Body of pancreas (tissue), 4 donors: ENCODE data around the gene HNRNPAB. TPM values are rescaled to one million over a fixed set of nuclear protein-coding genes. Genes with fewer than 3 reads are reported as not detected.

Experiments
- ATAC-seq: fragments of 150-250 bp; one replicate; pipeline ENCODE4 v1.9.1; 2016
- DNase-seq, 4 donors: peaks; one replicate each; pipeline ENCODE4 v3.0.0-alpha.2; 2019
- H3K27ac ChIP-seq, 4 donors: fragments of 200-600 bp; sonication (generic); 1 replicate in 3 of 4; 2 replicates in 1 of 4; pipeline versions ENCODE4 v1.5.1 to v1.6.1; 2016 to 2019; ENCODE audit warnings: mild to moderate bottlenecking in 1 of 4, mixed read lengths in 1 of 4, moderate library complexity in 1 of 4
- H3K27me3 ChIP-seq, 2 donors: fragments of 200-600 bp; sonication (generic); one replicate each; pipeline ENCODE4 v1.6.0; 2016; ENCODE audit warnings: mild to moderate bottlenecking in 1 of 2
- H3K36me3 ChIP-seq, 2 donors: fragments of 200-600 bp; sonication (generic); replicated peaks in 1 of 2; 2 replicates each; pipeline ENCODE4 v1.5.1; 2016; ENCODE audit warnings: low read depth in 2 of 2; ENCODE audit not compliant: insufficient read depth in 1 of 2
- H3K4me1 ChIP-seq: fragments of 200-600 bp; sonication (generic); one replicate; pipeline ENCODE4 v1.6.0; 2016
- H3K4me3 ChIP-seq, 2 donors: fragments of 200-600 bp; sonication (generic); 1 replicate in 1 of 2; 2 replicates in 1 of 2; pipeline ENCODE4 v1.5.1; 2016 to 2019
- H3K9me3 ChIP-seq, 3 donors: fragments of 200-600 bp; sonication (generic); 1 replicate in 2 of 3; 2 replicates in 1 of 3; pipeline ENCODE4 v1.5.1; 2016
- POLR2A ChIP-seq, 3 donors: fragments of 450-650 bp; IDR thresholded peaks; one replicate each; pipeline ENCODE4 v1.6.1; 2016; ENCODE audit warnings: antibody characterized with exemption in 3 of 3, mild to moderate bottlenecking in 2 of 3
- WGBS, 2 donors: methylation state at CpG; one replicate each; pipeline ENCODE4 v1.1.5; 2017; 5-methylcytosine and 5-hydroxymethylcytosine counted together
- intact Hi-C: fragments of 100-400 bp; cut with DNase I; formaldehyde crosslinking; loops from one replicate; pipeline ENCODE4 v1.15.1; 2023
- total RNA-seq, 2 donors: library from RNA; depleted of rRNA; stranded (reverse); fragments of >200 nt; gene quantifications; one replicate each; pipeline ENCODE4 v1.1.0, GENCODE V29; 2016
- TF ChIP-seq, protein P1 (sequence below), 7 experiments: fragments of 450-650 bp in 4 of 7; fragments of 200-600 bp in 3 of 7; sonication (generic) in 3 of 7; IDR thresholded peaks; one replicate each; pipeline ENCODE4 v1.5.1; 2016 to 2019; ENCODE audit warnings: antibody characterized with exemption in 7 of 7

HNRNPAB gene
- total RNA-seq, 2 donors from 2014 or later = 42.0 to 73.8 TPM

DNA sequence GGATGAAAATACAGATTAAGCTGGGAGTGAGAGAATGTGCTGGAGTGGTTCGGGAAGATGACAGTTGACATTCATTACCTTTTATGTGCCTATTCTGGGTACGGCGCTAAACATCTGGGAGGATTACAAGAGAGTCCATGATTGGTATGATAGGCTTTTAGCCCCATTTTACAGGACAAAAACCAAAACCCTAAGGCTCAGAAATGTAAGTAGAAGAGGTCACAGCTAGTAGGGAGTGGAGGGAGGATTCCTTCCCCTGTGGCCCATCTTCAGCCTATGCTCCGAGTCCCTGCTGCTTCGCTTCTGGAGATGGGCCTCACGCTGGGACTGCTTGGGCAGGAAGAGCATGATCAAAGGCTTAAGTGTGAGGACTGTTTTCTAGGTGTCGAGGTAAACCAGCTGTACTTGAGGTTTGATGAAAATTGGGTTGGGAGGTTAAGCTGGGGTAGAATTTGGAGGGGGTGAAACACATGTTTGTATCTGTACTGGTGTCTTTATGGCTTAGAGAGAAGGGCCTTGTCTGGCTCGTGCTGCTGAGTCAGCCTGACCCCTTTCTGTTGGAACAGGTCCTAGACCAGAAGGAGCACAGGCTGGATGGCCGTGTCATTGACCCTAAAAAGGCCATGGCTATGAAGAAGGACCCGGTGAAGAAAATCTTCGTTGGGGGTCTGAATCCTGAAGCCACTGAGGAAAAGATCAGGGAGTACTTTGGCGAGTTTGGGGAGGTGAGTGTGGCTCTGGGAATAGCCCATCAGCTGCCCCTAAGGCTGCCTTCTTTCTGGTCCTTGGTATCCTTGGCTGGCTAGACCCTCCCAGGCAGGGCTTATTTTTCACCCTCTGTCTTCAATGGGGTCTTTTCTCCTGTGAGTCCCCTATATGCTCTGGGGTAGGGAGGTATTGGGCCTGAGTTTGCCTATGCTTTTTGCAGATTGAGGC, 2.1 kb downstream of the HNRNPAB start:
- H3K4me3 ChIP-seq = peak overlapping the region in 1 of 2 donors; percentile 76
- peaks cover 27% of the 10 kb centered on the region for H3K4me1 ChIP-seq
- peak overlapping the region in 2 of 4 donors; percentile 17 to 95 for H3K27ac ChIP-seq
- no peaks in the 10 kb centered on the region for H3K27me3 ChIP-seq
- H3K9me3 ChIP-seq = no peaks in the 10 kb centered on the region
- WGBS, 2 donors = 65 to 69% methylated on average over 12 of the region's 12 CpGs
- peaks cover 0 to 29% of the 10 kb centered on the region in 2 donors for H3K36me3 ChIP-seq
- intact Hi-C loops = loop anchor here (10.0 kb wide), 1 partner anchor 82 kb away; no protein-coding TSS in a partner anchor
- TF ChIP-seq, protein P1, sequence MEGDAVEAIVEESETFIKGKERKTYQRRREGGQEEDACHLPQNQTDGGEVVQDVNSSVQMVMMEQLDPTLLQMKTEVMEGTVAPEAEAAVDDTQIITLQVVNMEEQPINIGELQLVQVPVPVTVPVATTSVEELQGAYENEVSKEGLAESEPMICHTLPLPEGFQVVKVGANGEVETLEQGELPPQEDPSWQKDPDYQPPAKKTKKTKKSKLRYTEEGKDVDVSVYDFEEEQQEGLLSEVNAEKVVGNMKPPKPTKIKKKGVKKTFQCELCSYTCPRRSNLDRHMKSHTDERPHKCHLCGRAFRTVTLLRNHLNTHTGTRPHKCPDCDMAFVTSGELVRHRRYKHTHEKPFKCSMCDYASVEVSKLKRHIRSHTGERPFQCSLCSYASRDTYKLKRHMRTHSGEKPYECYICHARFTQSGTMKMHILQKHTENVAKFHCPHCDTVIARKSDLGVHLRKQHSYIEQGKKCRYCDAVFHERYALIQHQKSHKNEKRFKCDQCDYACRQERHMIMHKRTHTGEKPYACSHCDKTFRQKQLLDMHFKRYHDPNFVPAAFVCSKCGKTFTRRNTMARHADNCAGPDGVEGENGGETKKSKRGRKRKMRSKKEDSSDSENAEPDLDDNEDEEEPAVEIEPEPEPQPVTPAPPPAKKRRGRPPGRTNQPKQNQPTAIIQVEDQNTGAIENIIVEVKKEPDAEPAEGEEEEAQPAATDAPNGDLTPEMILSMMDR (IDR thresholded peaks at IDR 0.05) = no peak
- TF ChIP-seq POLR2A (IDR thresholded peaks at IDR 0.05) = no peak
- ATAC-seq = no peak
- peak in 1 of 4 donors; percentile 4 for DNase-seq

DNA sequence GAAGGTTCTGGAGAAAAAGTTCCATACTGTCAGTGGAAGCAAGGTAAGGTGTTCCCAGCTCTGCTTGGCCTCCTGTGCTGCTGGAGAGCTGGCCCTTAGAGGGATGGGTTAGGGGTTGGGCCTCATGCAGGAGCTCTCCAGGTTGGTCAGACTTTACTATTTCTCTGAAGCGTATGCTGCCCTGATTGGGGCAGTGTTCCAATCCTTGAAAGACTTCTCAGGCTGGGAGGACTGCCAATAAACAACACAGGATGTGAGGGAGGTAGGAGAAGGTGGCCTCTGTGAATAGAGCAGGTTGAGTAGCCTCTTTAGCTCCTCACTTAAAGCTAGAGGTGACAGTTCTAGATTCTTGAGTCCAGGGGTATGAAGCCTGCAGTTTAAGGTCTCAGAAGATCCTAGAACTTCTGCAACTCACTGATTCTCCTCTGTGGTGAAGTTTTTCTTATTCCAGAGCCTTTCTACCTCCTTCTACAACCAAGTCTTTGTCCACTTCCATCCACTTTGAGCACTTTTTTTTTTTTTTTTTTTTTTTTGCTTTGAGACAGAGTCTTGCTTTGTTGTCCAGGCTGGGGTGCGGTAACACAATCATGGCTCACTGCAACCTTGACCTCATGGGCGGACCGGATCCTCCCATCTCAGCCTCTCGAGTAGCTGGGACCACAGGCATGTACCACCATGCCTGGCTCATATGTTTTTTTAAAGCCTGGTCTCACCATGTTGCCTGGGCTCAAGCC, 3.0 kb downstream of the HNRNPAB start:
- intact Hi-C loops = loop anchor here (10.0 kb wide), 1 partner anchor 83 kb away; no protein-coding TSS in a partner anchor
- Histone ChIP-seq H3K4me1 (peaks cover 27% of the 10 kb centered on the region), H3K4me3 (no peak overlapping the region), H3K9me3 (no peaks in the 10 kb centered on the region), H3K36me3 (peaks cover 0 to 35% of the 10 kb centered on the region in 2 donors), H3K27me3 (no peaks in the 10 kb centered on the region), H3K27ac (peak overlapping the region in 1 of 4 donors; percentile 95)
- 58 to 68% methylated on average over 5 of the region's 5 CpGs for WGBS, 2 donors
- TF ChIP-seq POLR2A (IDR thresholded peaks at IDR 0.05) = no peak
- TF ChIP-seq, protein P1 (IDR thresholded peaks at IDR 0.05) = no peak
- ATAC-seq = no peak
- peak; percentile 56 to 77 (median 64) for DNase-seq

DNA sequence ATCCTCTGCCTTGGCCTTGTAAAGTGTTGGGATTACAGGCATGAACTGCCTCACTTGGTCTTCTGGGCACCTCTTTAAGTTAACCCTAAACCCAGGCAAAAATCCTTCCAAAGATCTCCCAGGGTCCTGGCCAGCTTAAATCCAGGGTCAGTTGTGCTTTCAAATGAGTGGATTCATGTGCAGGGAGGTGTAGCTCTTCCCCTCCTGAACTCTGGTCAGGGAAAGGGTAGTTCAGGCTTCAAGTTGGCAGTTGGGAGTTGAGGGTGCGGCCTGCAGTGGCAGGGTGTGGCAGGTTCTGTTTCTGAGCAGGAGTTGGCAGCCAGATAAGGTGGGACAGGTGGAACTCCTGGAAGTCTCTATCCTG, 3.6 kb downstream of the HNRNPAB start:
- WGBS, 2 donors = 76 to 90% methylated on average over 1 of the region's 1 CpG
- Histone ChIP-seq H3K4me3 (no peak overlapping the region), H3K4me1 (peaks cover 31% of the 10 kb centered on the region), H3K27me3 (no peaks in the 10 kb centered on the region), H3K27ac (peak overlapping the region in 1 of 4 donors; percentile 95), H3K36me3 (peaks cover 0 to 35% of the 10 kb centered on the region in 2 donors), H3K9me3 (no peaks in the 10 kb centered on the region)
- no peak for ATAC-seq
- intact Hi-C loops = loop anchor here (10.0 kb wide), 1 partner anchor 83 kb away; no protein-coding TSS in a partner anchor
- no peak for DNase-seq
- TF ChIP-seq POLR2A (IDR thresholded peaks at IDR 0.05) = no peak
- TF ChIP-seq, protein P1 (IDR thresholded peaks at IDR 0.05) = no peak

DNA sequence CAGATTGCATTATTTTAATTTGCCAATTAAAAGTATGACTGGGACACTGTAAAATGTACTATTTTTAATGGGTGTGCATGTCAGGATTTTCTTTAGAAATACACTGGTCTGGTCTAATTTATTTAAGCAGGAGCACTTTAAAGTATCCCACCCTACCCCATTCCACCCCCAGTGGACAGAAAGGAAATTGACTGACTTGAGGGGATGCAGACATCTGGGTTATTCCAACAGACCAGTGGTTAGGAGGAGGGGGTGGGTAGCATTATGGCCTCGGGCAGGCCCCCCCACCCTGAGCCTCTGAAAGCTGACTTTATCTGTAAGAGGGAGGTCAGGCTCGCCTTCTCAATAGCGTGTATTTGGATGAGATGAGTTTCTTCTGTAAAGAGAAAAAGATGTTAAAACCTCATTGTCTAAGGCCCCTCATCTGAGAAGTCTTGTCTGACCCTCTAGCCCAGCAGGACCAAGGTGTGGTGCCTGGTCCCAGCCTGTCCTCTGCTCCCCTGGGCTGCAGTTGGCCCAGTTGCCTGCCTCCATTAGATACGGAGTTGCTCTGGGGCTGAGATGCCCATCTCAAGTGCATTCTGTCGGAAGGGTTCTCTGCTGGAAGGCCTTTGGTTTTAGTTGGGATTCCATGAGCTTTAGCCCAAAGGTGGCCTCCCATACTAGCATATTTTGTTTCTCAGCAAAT, 4.4 kb downstream of the HNRNPAB start:
- H3K27ac ChIP-seq = no peak overlapping the region
- DNase-seq = peak in 1 of 4 donors; percentile 11
- intact Hi-C loops = loop anchor here (10.0 kb wide), 1 partner anchor 84 kb away; no protein-coding TSS in a partner anchor
- H3K4me3 ChIP-seq = no peak overlapping the region
- H3K36me3 ChIP-seq = peaks cover 0 to 35% of the 10 kb centered on the region in 2 donors
- no peak for ATAC-seq
- H3K27me3 ChIP-seq = no peaks in the 10 kb centered on the region
- H3K9me3 ChIP-seq = no peaks in the 10 kb centered on the region
- 81 to 87% methylated on average over 4 to 5 of the region's 5 CpGs for WGBS, 2 donors
- peaks cover 38% of the 10 kb centered on the region for H3K4me1 ChIP-seq
- TF ChIP-seq, protein P1 (IDR thresholded peaks at IDR 0.05) = no peak
- TF ChIP-seq POLR2A (IDR thresholded peaks at IDR 0.05) = no peak
